Breast epithelium (tissue), 4 donors: Measurements from ENCODE around the gene CLMN. TPM values are rescaled to one million over a fixed set of nuclear protein-coding genes. Genes with fewer than 3 reads are reported as not detected.

Source experiments
- DNase-seq, 2 donors: peaks; one replicate each; pipeline ENCODE4 v3.0.0-alpha.2; 2019; ENCODE audit warnings: low spot score in 2 of 2
- H3K27ac ChIP-seq, 2 donors: fragments of 200-600 bp; sonication (generic) in 1 of 2; one replicate each; pipeline ENCODE4 v1.5.1; 2016 to 2019; ENCODE audit warnings: mild to moderate bottlenecking in 1 of 2
- H3K27me3 ChIP-seq, 2 donors: fragments of 200-600 bp; sonication (generic) in 1 of 2; one replicate each; pipeline versions ENCODE4 v1.5.1 to v1.6.0; 2017 to 2019; ENCODE audit warnings: control low read depth in 1 of 2, mild to moderate bottlenecking in 1 of 2
- H3K36me3 ChIP-seq: fragments of 200-600 bp; one replicate; pipeline ENCODE4 v1.5.1; 2019
- H3K4me1 ChIP-seq, 2 donors: fragments of 200-600 bp; sonication (generic); one replicate each; pipeline ENCODE4 v1.5.1; 2016 to 2019; ENCODE audit warnings: control low read depth in 1 of 2
- H3K4me3 ChIP-seq, 3 donors: fragments of 200-600 bp; sonication (generic); 1 replicate in 2 of 3; 2 replicates in 1 of 3; pipeline ENCODE4 v1.5.1; 2016 to 2019; ENCODE audit warnings: mild to moderate bottlenecking in 3 of 3, moderate library complexity in 2 of 3
- H3K9me3 ChIP-seq, 2 donors: fragments of 200-600 bp; sonication (generic) in 1 of 2; one replicate each; pipeline ENCODE4 v1.5.1; 2016 to 2019; ENCODE audit warnings: control low read depth in 1 of 2
- CTCF ChIP-seq, 3 donors: fragments of 450-650 bp; IDR thresholded peaks; one replicate each; pipeline ENCODE4 v1.5.1; 2016 to 2017; ENCODE audit warnings: antibody characterized with exemption in 3 of 3, mild to moderate bottlenecking in 3 of 3, moderate library complexity in 3 of 3
- POLR2A ChIP-seq: fragments of 450-650 bp; IDR thresholded peaks from one replicate; pipeline ENCODE4 v1.6.1; 2016; ENCODE audit warnings: antibody characterized with exemption, mild to moderate bottlenecking, moderate library complexity
- POLR2AphosphoS5 ChIP-seq, 3 donors: sonication (generic); formaldehyde crosslinking; IDR thresholded peaks; one replicate each; pipeline ENCODE4 v1.6.1; 2017; ENCODE audit warnings: antibody characterized with exemption in 3 of 3
- intact Hi-C: fragments of 100-400 bp; cut with DNase I; formaldehyde crosslinking; loops from one replicate; pipeline ENCODE4 v1.15.1; 2023; ENCODE audit warnings: low total_unique reads
- total RNA-seq, 3 donors: library from RNA; depleted of rRNA; stranded (reverse); fragments of >200 nt; gene quantifications; one replicate each; pipeline ENCODE4 v1.1.0, GENCODE V29; 2016

The CLMN gene
- total RNA-seq, 3 donors from 2014 or later = 23.7 to 73.6 (median 48.5) TPM

- Histone ChIP-seq H3K27me3 (no peaks in the 10 kb centered on the region), H3K4me1 (peaks cover 0 to 3% of the 10 kb centered on the region in 2 donors), H3K4me3 (no peak overlapping the region), H3K9me3 (no peaks in the 10 kb centered on the region), H3K27ac (no peak overlapping the region), H3K36me3 (no peaks in the 10 kb centered on the region)
- intact Hi-C loops = no loop called here
- no peak for TF ChIP-seq POLR2AphosphoS5 (IDR thresholded peaks at IDR 0.05)
- TF ChIP-seq CTCF (IDR thresholded peaks at IDR 0.05) = no peak
- TF ChIP-seq POLR2A = no peak
- DNase-seq = no peak
Observed at GRCh38 chr14:95302667-95303506, 16.8 kb downstream of the CLMN start.

GRCh38 chr14:95301527-95302187 is 18.1 kb downstream of the CLMN start:
- TF ChIP-seq CTCF (IDR thresholded peaks at IDR 0.05) (no peak), POLR2AphosphoS5 (IDR thresholded peaks at IDR 0.05) (no peak), POLR2A (no peak)
- intact Hi-C loops = no loop called here
- Histone ChIP-seq H3K27me3 (no peaks in the 10 kb centered on the region), H3K4me1 (no peaks in the 10 kb centered on the region), H3K9me3 (no peaks in the 10 kb centered on the region), H3K36me3 (no peaks in the 10 kb centered on the region), H3K27ac (no peak overlapping the region), H3K4me3 (no peak overlapping the region)
- no peak for DNase-seq

- Histone ChIP-seq H3K27me3 (no peaks in the 10 kb centered on the region), H3K36me3 (no peaks in the 10 kb centered on the region), H3K4me1 (no peaks in the 10 kb centered on the region), H3K4me3 (no peak overlapping the region), H3K27ac (peak overlapping the region in 1 of 2 donors; percentile 48), H3K9me3 (no peaks in the 10 kb centered on the region)
- no peak for DNase-seq
- TF ChIP-seq POLR2A (no peak), POLR2AphosphoS5 (IDR thresholded peaks at IDR 0.05) (peak in 1 of 3 donors; percentile 45), CTCF (IDR thresholded peaks at IDR 0.05) (no peak)
- intact Hi-C loops = no loop called here
Observed at GRCh38 chr14:95300697-95301526, 18.8 kb downstream of the CLMN start.

GRCh38 chr14:95300002-95300696 is 19.6 kb downstream of the CLMN start:
- Histone ChIP-seq H3K27ac (peak overlapping the region; percentile 15 to 48), H3K27me3 (no peaks in the 10 kb centered on the region), H3K36me3 (no peaks in the 10 kb centered on the region), H3K4me3 (no peak overlapping the region), H3K9me3 (no peaks in the 10 kb centered on the region), H3K4me1 (no peaks in the 10 kb centered on the region)
- no peak for DNase-seq
- intact Hi-C loops = no loop called here
- no peak for TF ChIP-seq POLR2A
- no peak for TF ChIP-seq POLR2AphosphoS5 (IDR thresholded peaks at IDR 0.05)
- no peak for TF ChIP-seq CTCF (IDR thresholded peaks at IDR 0.05)
